H9 (cell line): ENCODE data around the gene EFCAB6. TPM values are rescaled to one million over a fixed set of nuclear protein-coding genes. Genes with fewer than 3 reads are reported as not detected.

Source experiments
- DNase-seq: peaks from one replicate; pipeline ENCODE4 v3.0.0-alpha.2; 2017
- H2AFZ ChIP-seq: one replicate; pipeline ENCODE4 v1.6.1; 2013; ENCODE audit warnings: mild to moderate bottlenecking, low read length, control low read depth, moderate library complexity
- H2AK5ac ChIP-seq: 2 replicates; pipeline ENCODE4 v1.6.1; 2013; ENCODE audit warnings: low read length, control low read depth, mixed read lengths; ENCODE audit not compliant: insufficient read length
- H2BK120ac ChIP-seq: one replicate; pipeline ENCODE4 v1.6.1; 2013; ENCODE audit warnings: low read depth, mild to moderate bottlenecking, low read length, control low read depth, inconsistent platforms; ENCODE audit not compliant: poor library complexity, severe bottlenecking
- H2BK12ac ChIP-seq: 2 replicates; pipeline ENCODE4 v1.6.1; 2013; ENCODE audit warnings: low read length, control low read depth, mixed read lengths, low read depth; ENCODE audit not compliant: insufficient read length
- H2BK15ac ChIP-seq: 2 replicates; pipeline ENCODE4 v1.6.1; 2013; ENCODE audit warnings: low read depth, low read length, control low read depth
- H2BK20ac ChIP-seq: one replicate; pipeline ENCODE4 v1.6.1; 2013; ENCODE audit warnings: low read depth, mild to moderate bottlenecking, low read length, control low read depth, inconsistent platforms; ENCODE audit not compliant: poor library complexity, severe bottlenecking
- H2BK5ac ChIP-seq: 2 replicates; pipeline ENCODE4 v1.6.1; 2013; ENCODE audit warnings: low read length, control low read depth, mixed read lengths; ENCODE audit not compliant: insufficient read length
- H3K14ac ChIP-seq: 2 replicates; pipeline ENCODE4 v1.6.1; 2013; ENCODE audit warnings: low read length, control low read depth; ENCODE audit not compliant: insufficient read depth
- H3K18ac ChIP-seq: 2 replicates; pipeline ENCODE4 v1.6.1; 2013; ENCODE audit warnings: low read depth, mild to moderate bottlenecking, mixed read lengths, low read length, control low read depth; ENCODE audit not compliant: insufficient read length
- H3K23ac ChIP-seq: 2 replicates; pipeline ENCODE4 v1.6.1; 2013; ENCODE audit warnings: low read length, control low read depth, mixed read lengths, low read depth; ENCODE audit not compliant: insufficient read length
- H3K23me2 ChIP-seq: 2 replicates; pipeline ENCODE4 v1.6.1; 2013; ENCODE audit warnings: low read depth, mild to moderate bottlenecking, mixed read lengths, low read length, control low read depth; ENCODE audit not compliant: insufficient read length, poor library complexity, severe bottlenecking
- H3K27ac ChIP-seq: 2 replicates; pipeline ENCODE4 v1.5.1; 2013; ENCODE audit warnings: low read length, control low read depth, mixed read lengths, low read depth; ENCODE audit not compliant: insufficient read length
- H3K27me3 ChIP-seq: 2 replicates; pipeline ENCODE4 v1.6.1; 2013; ENCODE audit warnings: low read length, control low read depth, inconsistent platforms; ENCODE audit not compliant: insufficient read depth
- H3K4ac ChIP-seq: 2 replicates; pipeline ENCODE4 v1.6.1; 2013; ENCODE audit warnings: low read depth, mild to moderate bottlenecking, control low read depth, inconsistent platforms, low read length, moderate library complexity
- H3K4me1 ChIP-seq: 2 replicates; pipeline ENCODE4 v1.6.1; 2013; ENCODE audit warnings: low read length, control low read depth, inconsistent platforms; ENCODE audit not compliant: insufficient read depth
- H3K4me2 ChIP-seq: 2 replicates; pipeline ENCODE4 v1.6.1; 2013; ENCODE audit warnings: low read length, control low read depth, mixed read lengths; ENCODE audit not compliant: insufficient read length, insufficient read depth
- H3K56ac ChIP-seq: 2 replicates; pipeline ENCODE4 v1.6.1; 2013; ENCODE audit warnings: low read depth, mild to moderate bottlenecking, mixed read lengths, low read length, control low read depth; ENCODE audit not compliant: insufficient read length
- H3K79me1 ChIP-seq: 2 replicates; pipeline ENCODE4 v1.6.1; 2013; ENCODE audit warnings: low read depth, mild to moderate bottlenecking, moderate library complexity, low read length, control low read depth, inconsistent platforms; ENCODE audit not compliant: insufficient read depth, poor library complexity, severe bottlenecking
- H3K79me2 ChIP-seq: 2 replicates; pipeline ENCODE4 v1.6.1; 2013; ENCODE audit warnings: low read length, control low read depth, inconsistent platforms; ENCODE audit not compliant: insufficient read depth
- H3K9ac ChIP-seq: 2 replicates; pipeline ENCODE4 v1.6.1; 2013; ENCODE audit warnings: low read length, control low read depth, mixed read lengths; ENCODE audit not compliant: insufficient read length; ENCODE audit errors: extremely low read depth
- H3K9me3 ChIP-seq: one replicate; pipeline ENCODE4 v1.6.1; 2013; ENCODE audit warnings: low read depth, low read length, inconsistent platforms; ENCODE audit not compliant: control insufficient read depth
- H3T11ph ChIP-seq: one replicate; pipeline ENCODE4 v1.6.1; 2013; ENCODE audit warnings: mild to moderate bottlenecking, low read length, control low read depth, inconsistent platforms
- H4K20me1 ChIP-seq: one replicate; pipeline ENCODE4 v1.6.1; 2013; ENCODE audit not compliant: control insufficient read depth, insufficient read length, insufficient read depth
- H4K5ac ChIP-seq: 2 replicates; pipeline ENCODE4 v1.6.1; 2013; ENCODE audit warnings: low read depth, mild to moderate bottlenecking, mixed read lengths, low read length, control low read depth; ENCODE audit not compliant: insufficient read length
- H4K8ac ChIP-seq: replicated peaks from 2 replicates; pipeline ENCODE4 v1.6.1; 2013; ENCODE audit warnings: low read length, control low read depth, mixed read lengths, low read depth; ENCODE audit not compliant: insufficient read length
- H4K91ac ChIP-seq: 2 replicates; pipeline ENCODE4 v1.6.1; 2013; ENCODE audit warnings: low read depth, mild to moderate bottlenecking, moderate library complexity, mixed read lengths, low read length, control low read depth; ENCODE audit not compliant: insufficient read length
- H3K27ac Mint-ChIP-seq, 3 experiments: 2 replicates in 2 of 3; 3 replicates in 1 of 3; pipeline ENCODE4 v1.8.0; 2020 to 2021; ENCODE audit warnings: mixed read lengths in 3 of 3, mild to moderate bottlenecking in 1 of 3, moderate library complexity in 1 of 3
- H3K27me3 Mint-ChIP-seq: 2 replicates; pipeline ENCODE4 v1.8.0; 2021; ENCODE audit warnings: low read depth, mild to moderate bottlenecking, moderate library complexity, mixed read lengths
- H3K36me3 Mint-ChIP-seq, 3 experiments: 2 replicates in 2 of 3; 3 replicates in 1 of 3; pipeline ENCODE4 v1.8.0; 2020 to 2021; ENCODE audit warnings: low read depth in 3 of 3, mixed read lengths in 3 of 3; ENCODE audit not compliant: insufficient read depth in 1 of 3
- H3K4me1 Mint-ChIP-seq, 2 experiments: 2 replicates each; pipeline ENCODE4 v1.8.0; 2020; ENCODE audit warnings: mixed read lengths in 2 of 2
- H3K4me3 Mint-ChIP-seq, 2 experiments: 2 replicates in 1 of 2; 3 replicates in 1 of 2; pipeline ENCODE4 v1.8.0; 2020 to 2021; ENCODE audit warnings: mild to moderate bottlenecking in 2 of 2, mixed read lengths in 2 of 2, moderate library complexity in 1 of 2
- H3K9me3 Mint-ChIP-seq, 2 experiments: 2 replicates in 1 of 2; 3 replicates in 1 of 2; pipeline ENCODE4 v1.8.0; 2020; ENCODE audit warnings: mild to moderate bottlenecking in 2 of 2, mixed read lengths in 2 of 2, moderate library complexity in 1 of 2
- CTCF ChIP-seq: fragments of 200-600 bp; sonication (generic); conservative IDR thresholded peaks from 3 replicates; pipeline ENCODE4 v1.8.0; 2021; ENCODE audit warnings: antibody characterized with exemption, mild to moderate bottlenecking
- WGBS: extraction: QIAGEN DNeasy Blood & Tissue Kit; methylation state at CpG from one replicate; pipeline ENCODE4 v1.1.7; 2013; ENCODE audit warnings: missing lambda C conversion rate, low lambda C conversion rate, mixed read lengths; ENCODE audit not compliant: insufficient read length; ENCODE audit errors: extremely low coverage; 5-methylcytosine and 5-hydroxymethylcytosine counted together
- total RNA-seq: library from RNA; stranded (reverse); gene quantifications from 2 replicates; pipeline ENCODE4 v1.2.1, GENCODE V29; 2021

The EFCAB6 gene
- total RNA-seq, 1 experiment from 2014 or later: 0.31 TPM

- H3K27me3 Mint-ChIP-seq: peaks cover 2% of the 10 kb centered on the region; the same call in 1 of the 2 replicates
- H3K27ac Mint-ChIP-seq: peak overlapping the region in 1 of 3 experiments; percentile 38; a peak in 1 of 7 replicates
- WGBS: no CpG with 5 or more reads among the region's 16 CpGs
- Histone ChIP-seq H3K23me2 (no peaks in the 10 kb centered on the region), H2AFZ (no peak overlapping the region), H3K4me2 (no peak overlapping the region), H3T11ph (no peak overlapping the region), H3K23ac (no peak overlapping the region), H3K18ac (no peak overlapping the region), H4K5ac (no peak overlapping the region), H3K79me1 (no peaks in the 10 kb centered on the region), H3K4ac (no peak overlapping the region), H3K56ac (no peak overlapping the region), H3K27ac (no peak overlapping the region), H2BK12ac (no peak overlapping the region), H4K91ac (no peak overlapping the region), H3K79me2 (no peaks in the 10 kb centered on the region), H2BK20ac (no peak overlapping the region), H2BK120ac (no peak overlapping the region), H3K9ac (no peak overlapping the region), H3K9me3 (no peaks in the 10 kb centered on the region), H2BK5ac (no peak overlapping the region), H2AK5ac (no peak overlapping the region), H4K8ac (no peak overlapping the region), H3K27me3 (no peaks in the 10 kb centered on the region), H3K4me1 (peaks cover 1% of the 10 kb centered on the region; the same call in 1 of the 2 replicates), H3K14ac (no peak overlapping the region; the same call in 1 of the 2 replicates), H4K20me1 (no peaks in the 10 kb centered on the region), H2BK15ac (no peak overlapping the region)
- DNase-seq: peak; percentile 25
- H3K4me1 Mint-ChIP-seq: peaks cover 45 to 50% of the 10 kb centered on the region in 2 experiments
- no peak; the same call in 2 of the 3 replicates for TF ChIP-seq CTCF
- H3K9me3 Mint-ChIP-seq: no peaks in the 10 kb centered on the region
- peaks cover 10 to 52% (median 41%) of the 10 kb centered on the region in 3 experiments; a peak in 6 of 7 replicates for H3K36me3 Mint-ChIP-seq
- no peak overlapping the region; a peak in 1 of 5 replicates for H3K4me3 Mint-ChIP-seq
These were observed 16.0 kb upstream of the EFCAB6 start for GRCh38 chr22:43827926-43828724.
